SJSA1 (cell line): ENCODE data around the gene CDC42EP4. TPM values are rescaled to one million over a fixed set of nuclear protein-coding genes. Genes with fewer than 3 reads are reported as not detected.
"Not testable (repeated sequence)": the region's sequence is repeated elsewhere in the genome, so short reads cannot be mapped to it uniquely, and the experiment has no call there.

Source experiments
- DNase-seq, 2 experiments: peaks; one replicate each; pipeline ENCODE4 v3.0.0-alpha.2; 2015 to 2020; ENCODE audit warnings: low spot score in 2 of 2, low read depth in 1 of 2
- H3K27ac ChIP-seq: fragments of 250-450 bp; sonication (Bioruptor Pico); 2 replicates; pipeline ENCODE4 v1.5.1; 2020; ENCODE audit warnings: mild to moderate bottlenecking, moderate library complexity
- H3K27me3 ChIP-seq: fragments of 250-450 bp; sonication (Bioruptor Pico); replicated peaks from 2 replicates; pipeline ENCODE4 v1.5.1; 2020; ENCODE audit warnings: mild to moderate bottlenecking, moderate library complexity
- H3K36me3 ChIP-seq: fragments of 250-450 bp; sonication (Bioruptor Pico); 2 replicates; pipeline ENCODE4 v1.5.1; 2020; ENCODE audit warnings: mild to moderate bottlenecking
- H3K4me1 ChIP-seq: fragments of 250-450 bp; sonication (Bioruptor Pico); replicated peaks from 2 replicates; pipeline ENCODE4 v1.6.1; 2021; ENCODE audit warnings: mild to moderate bottlenecking
- H3K4me3 ChIP-seq: fragments of 250-450 bp; sonication (Bioruptor Pico); 2 replicates; pipeline ENCODE4 v1.5.1; 2020; ENCODE audit warnings: mild to moderate bottlenecking
- H3K9me3 ChIP-seq: fragments of 250-450 bp; sonication (Bioruptor Pico); replicated peaks from 2 replicates; pipeline ENCODE4 v1.5.1; 2020; ENCODE audit warnings: mild to moderate bottlenecking
- total RNA-seq: library from RNA; depleted of rRNA; stranded (reverse); fragments of >200 nt; shearing (Covaris generic); gene quantifications from 2 replicates; pipeline ENCODE4 v1.2.3, GENCODE V29; 2014

CDC42EP4 gene
- total RNA-seq, 1 experiment from 2014 or later, result 76.1 TPM

- Histone ChIP-seq H3K4me1 (peaks cover 38% of the 10 kb centered on the region), H3K27ac (no peak overlapping the region), H3K27me3 (no peaks in the 10 kb centered on the region), H3K4me3 (no peak overlapping the region), H3K9me3 (no peaks in the 10 kb centered on the region), H3K36me3 (no peaks in the 10 kb centered on the region)
- DNase-seq, result peak in 1 of 2 experiments; percentile 36
Measured at GRCh38 chr17:73265646-73266640, 45.9 kb downstream of the CDC42EP4 start.

DNA sequence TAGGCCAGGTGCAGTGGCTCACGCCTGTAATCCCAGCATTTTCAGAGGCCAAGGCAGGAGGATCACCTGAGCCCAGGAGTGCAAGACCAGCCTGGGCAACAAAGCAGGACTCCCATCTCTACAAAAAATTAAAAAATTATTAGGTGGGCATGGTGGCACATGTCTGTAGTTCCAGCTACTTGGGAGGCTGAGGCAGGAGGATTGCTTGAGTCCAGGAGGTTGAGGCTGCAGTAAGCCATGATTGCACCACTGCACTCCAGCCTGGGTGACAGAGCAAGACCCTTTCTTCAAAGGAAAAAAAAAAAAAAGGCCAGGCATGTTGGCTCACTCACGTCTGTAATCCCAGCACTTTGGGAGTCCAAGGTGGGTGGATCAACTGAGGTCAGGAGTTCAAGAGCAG, 47.4 kb downstream of the CDC42EP4 start:
- H3K36me3 ChIP-seq, H3K27me3 ChIP-seq, H3K9me3 ChIP-seq, H3K4me3 ChIP-seq, DNase-seq, H3K27ac ChIP-seq: not testable (repeated sequence)
- H3K4me1 ChIP-seq, result peaks cover 40% of the 10 kb centered on the region

DNA sequence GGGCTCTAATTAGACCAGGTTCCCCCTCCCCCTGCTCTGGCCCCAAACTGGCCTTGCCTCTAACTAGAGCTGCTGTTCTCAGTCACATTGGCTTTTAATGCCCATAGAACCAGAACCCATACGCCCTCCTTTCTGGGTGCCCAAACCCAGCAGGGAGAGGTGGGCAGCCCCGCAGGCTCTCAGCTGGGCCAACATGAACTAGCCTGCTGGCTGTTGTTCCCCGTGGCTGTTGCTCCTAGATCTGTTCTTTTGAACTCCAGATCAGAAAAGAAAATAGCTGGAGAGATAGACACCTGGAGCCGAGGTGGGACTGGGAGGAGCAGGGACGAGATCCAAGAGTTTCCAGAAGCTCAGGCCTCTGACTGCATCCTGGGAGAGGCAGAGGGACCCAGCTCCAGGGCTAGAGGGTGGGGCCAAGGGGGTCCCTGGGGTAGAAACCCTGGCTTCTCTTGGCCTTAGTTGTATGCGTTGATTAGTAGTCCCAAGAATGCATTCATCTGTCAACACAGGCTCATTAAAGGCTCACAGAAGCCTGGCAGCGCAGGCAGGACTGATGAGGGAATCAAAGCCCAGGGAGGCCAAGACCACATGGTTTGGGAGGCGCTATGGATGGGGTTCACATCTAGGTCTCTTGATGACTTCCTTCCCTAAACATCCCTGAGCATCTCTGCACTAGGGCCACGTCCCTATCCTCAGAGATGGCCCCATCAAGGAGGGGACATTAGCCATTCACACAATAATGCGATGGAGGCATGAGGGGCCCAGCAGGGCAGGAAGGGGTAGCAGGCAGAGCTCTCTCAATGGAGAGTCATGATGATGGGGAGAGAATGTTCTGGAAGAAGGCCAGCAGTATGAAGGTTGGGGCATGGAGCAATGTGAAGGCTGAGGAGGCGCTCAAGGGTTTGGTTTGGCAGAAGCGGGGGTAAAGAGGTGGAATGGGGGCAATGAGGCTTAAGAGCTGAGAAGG, 48.8 kb downstream of the CDC42EP4 start:
- peak overlapping the region; percentile 95 for H3K27ac ChIP-seq
- no peaks in the 10 kb centered on the region for H3K9me3 ChIP-seq
- no peak for DNase-seq
- H3K36me3 ChIP-seq, result no peaks in the 10 kb centered on the region
- H3K4me1 ChIP-seq, result peaks cover 40% of the 10 kb centered on the region
- no peak overlapping the region for H3K4me3 ChIP-seq
- H3K27me3 ChIP-seq, result no peaks in the 10 kb centered on the region

DNA sequence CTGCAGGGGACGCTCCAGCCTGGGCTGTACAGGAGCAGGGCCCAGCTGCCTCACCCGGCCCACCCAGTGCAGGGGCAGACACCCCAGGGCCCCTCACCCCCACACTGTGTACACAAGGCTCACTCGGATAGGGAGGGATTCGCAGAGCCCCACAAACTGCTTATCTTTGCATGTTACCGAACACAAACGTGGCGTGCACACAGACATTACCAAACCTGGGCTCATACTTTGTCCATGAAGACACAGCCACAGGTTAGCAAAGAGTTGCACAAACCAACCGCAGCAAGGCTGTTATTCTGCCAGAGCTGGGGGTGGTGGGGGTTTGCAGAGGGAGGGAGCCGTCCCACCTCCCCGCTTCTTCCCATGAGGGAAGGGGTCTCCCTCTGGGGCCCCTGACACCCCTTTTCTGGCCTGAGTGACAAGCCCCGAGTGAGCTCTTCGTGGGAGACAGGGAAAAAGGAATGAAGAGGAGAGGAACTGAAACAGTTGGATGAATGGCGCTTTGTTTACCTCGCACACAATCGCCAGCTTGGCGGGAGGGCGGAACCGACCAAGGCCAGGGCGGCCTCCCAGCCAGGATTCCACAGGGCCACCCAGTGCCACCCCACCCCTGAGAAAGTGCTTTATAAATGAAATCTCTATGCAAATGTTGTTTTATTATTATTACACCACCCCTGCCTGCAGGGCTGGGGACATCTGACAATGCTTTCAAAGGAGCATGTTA, 49.7 kb downstream of the CDC42EP4 start:
- Histone ChIP-seq H3K4me3 (peak overlapping the region; percentile 8), H3K36me3 (no peaks in the 10 kb centered on the region), H3K4me1 (peaks cover 45% of the 10 kb centered on the region), H3K9me3 (no peaks in the 10 kb centered on the region), H3K27me3 (no peaks in the 10 kb centered on the region), H3K27ac (peak overlapping the region; percentile 95)
- DNase-seq, result peak; percentile 95 to 99

- no peak for DNase-seq
- Histone ChIP-seq H3K9me3 (no peaks in the 10 kb centered on the region), H3K27ac (peak within 1 kb of the TSS; percentile 95)
Measured at GRCh38 chr17:73261617-73261951, 50.2 kb downstream of the CDC42EP4 start, which contains the start of gene CPSF4L. Gene CPSF4L (minus strand): TSS chr17:73261880. CDS start chr17:73261818, 62 bp downstream.

GRCh38 chr17:73257516-73257915, 54.3 kb downstream of the CDC42EP4 start:
- Histone ChIP-seq H3K4me1 (peaks cover 39% of the 10 kb centered on the region), H3K27me3 (no peaks in the 10 kb centered on the region), H3K27ac (no peak overlapping the region), H3K4me3 (no peak overlapping the region), H3K36me3 (no peaks in the 10 kb centered on the region), H3K9me3 (no peaks in the 10 kb centered on the region)
- DNase-seq, result no peak

More at GRCh38 chr17:73261617-73261951, 50.2 kb downstream of the CDC42EP4 start, which contains the start of gene CPSF4L:
- no peaks in the 10 kb centered on the region for H3K36me3 ChIP-seq
- H3K4me1 ChIP-seq, result peaks cover 51% of the 10 kb centered on the region
- peak within 1 kb of the TSS; percentile 8 for H3K4me3 ChIP-seq
- no peaks in the 10 kb centered on the region for H3K27me3 ChIP-seq

- Histone ChIP-seq H3K4me1 (peaks cover 26% of the 10 kb centered on the region), H3K27me3 (no peaks in the 10 kb centered on the region), H3K4me3 (no peak overlapping the region), H3K36me3 (no peaks in the 10 kb centered on the region), H3K9me3 (no peaks in the 10 kb centered on the region), H3K27ac (0 out of 2 replicates have a peak overlapping the region, but pooled peaks have one; percentile 5)
- no peak for DNase-seq
Measured at GRCh38 chr17:73256220-73256619, 55.6 kb downstream of the CDC42EP4 start.

- peak; percentile 68 to 82 for DNase-seq
- H3K4me1 ChIP-seq, result peaks cover 21% of the 10 kb centered on the region
- H3K27ac ChIP-seq, result no peak overlapping the region
- no peak overlapping the region for H3K4me3 ChIP-seq
- no peaks in the 10 kb centered on the region for H3K27me3 ChIP-seq
- no peaks in the 10 kb centered on the region for H3K36me3 ChIP-seq
- no peaks in the 10 kb centered on the region for H3K9me3 ChIP-seq
Measured at GRCh38 chr17:73255671-73256181, 56.1 kb downstream of the CDC42EP4 start.

- Histone ChIP-seq H3K4me1 (peaks cover 13% of the 10 kb centered on the region), H3K9me3 (no peaks in the 10 kb centered on the region), H3K27ac (no peak overlapping the region), H3K36me3 (peaks cover 11% of the 10 kb centered on the region), H3K27me3 (no peaks in the 10 kb centered on the region), H3K4me3 (no peak overlapping the region)
- DNase-seq, result no peak
Measured at GRCh38 chr17:73251871-73252270, 59.9 kb downstream of the CDC42EP4 start.

GRCh38 chr17:73250851-73251640, 60.8 kb downstream of the CDC42EP4 start:
- H3K4me1 ChIP-seq, result peaks cover 5% of the 10 kb centered on the region
- no peaks in the 10 kb centered on the region for H3K9me3 ChIP-seq
- H3K4me3 ChIP-seq, result no peak overlapping the region
- peaks cover 19% of the 10 kb centered on the region for H3K36me3 ChIP-seq
- no peak for DNase-seq
- no peak overlapping the region for H3K27ac ChIP-seq
- no peaks in the 10 kb centered on the region for H3K27me3 ChIP-seq

- Histone ChIP-seq H3K9me3 (no peaks in the 10 kb centered on the region), H3K4me3 (no peak overlapping the region), H3K27ac (no peak overlapping the region), H3K4me1 (no peaks in the 10 kb centered on the region), H3K36me3 (peaks cover 32% of the 10 kb centered on the region), H3K27me3 (no peaks in the 10 kb centered on the region)
- no peak for DNase-seq
Measured at GRCh38 chr17:73249700-73250099, 62.1 kb downstream of the CDC42EP4 start.

DNA sequence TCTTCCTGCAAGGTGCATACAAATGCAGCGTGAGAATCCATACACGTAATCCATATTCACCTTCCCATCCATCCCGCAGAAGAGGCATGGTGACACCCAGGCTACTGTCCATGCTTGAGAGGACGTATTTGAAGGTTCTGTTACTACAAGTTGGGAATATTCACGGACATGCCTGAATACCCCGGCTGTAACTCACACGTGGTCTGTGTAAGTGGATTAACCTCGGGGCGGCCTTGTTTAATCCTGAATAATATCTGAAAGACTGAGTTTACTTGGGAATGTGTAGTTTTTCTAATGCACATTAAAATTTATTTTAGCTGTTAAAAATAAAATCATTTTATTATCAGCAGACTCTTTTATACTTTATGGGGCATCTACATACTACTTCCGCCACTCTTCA, 63.3 kb downstream of the CDC42EP4 start:
- Histone ChIP-seq H3K27me3 (no peaks in the 10 kb centered on the region), H3K4me3 (no peak overlapping the region), H3K4me1 (no peaks in the 10 kb centered on the region), H3K27ac (no peak overlapping the region), H3K36me3 (peaks cover 38% of the 10 kb centered on the region), H3K9me3 (no peaks in the 10 kb centered on the region)
- no peak for DNase-seq
